Endothelial cell (in vitro differentiated cells): ENCODE measurements around the gene GPR146. TPM values are rescaled to one million over a fixed set of nuclear protein-coding genes. Genes with fewer than 3 reads are reported as not detected.

Experiments
- DNase-seq: peaks from one replicate; pipeline ENCODE4 v3.0.0; 2021; ENCODE audit warnings: low spot score
- H3K27ac Mint-ChIP-seq: one replicate; pipeline ENCODE4 v1.8.0; 2021; ENCODE audit warnings: mixed read lengths, inconsistent platforms; ENCODE audit not compliant: unreplicated experiment
- H3K27me3 Mint-ChIP-seq: one replicate; pipeline ENCODE4 v1.8.0; 2021; ENCODE audit warnings: mild to moderate bottlenecking, moderate library complexity, mixed read lengths, inconsistent platforms; ENCODE audit not compliant: unreplicated experiment
- H3K36me3 Mint-ChIP-seq: one replicate; pipeline ENCODE4 v1.8.0; 2021; ENCODE audit warnings: mild to moderate bottlenecking, low read depth, mixed read lengths, inconsistent platforms; ENCODE audit not compliant: unreplicated experiment
- H3K4me1 Mint-ChIP-seq: one replicate; pipeline ENCODE4 v1.8.0; 2021; ENCODE audit warnings: mild to moderate bottlenecking, mixed read lengths, inconsistent platforms; ENCODE audit not compliant: unreplicated experiment
- H3K4me3 Mint-ChIP-seq: one replicate; pipeline ENCODE4 v1.8.0; 2021; ENCODE audit warnings: mild to moderate bottlenecking, mixed read lengths, inconsistent platforms; ENCODE audit not compliant: unreplicated experiment
- H3K9me3 Mint-ChIP-seq: one replicate; pipeline ENCODE4 v1.8.0; 2021; ENCODE audit warnings: mixed read lengths, inconsistent platforms; ENCODE audit not compliant: unreplicated experiment
- CTCF ChIP-seq: fragments of 200-600 bp; sonication (generic); IDR thresholded peaks from one replicate; pipeline ENCODE4 v1.5.0; 2021; ENCODE audit warnings: antibody characterized with exemption; ENCODE audit not compliant: unreplicated experiment
- total RNA-seq: library from RNA; stranded (reverse); fragmentation: NEBNext Ultra II Directional; extraction: Animal tissue kit (Norgen Biotek cat#: 25700); gene quantifications from one replicate; pipeline ENCODE4 v1.2.1, GENCODE V29; 2021; ENCODE audit not compliant: unreplicated experiment

GPR146 gene
- total RNA-seq, 1 donor from 2014 or later = 8.1 TPM

GRCh38 chr7:1104516-1105179, 60.3 kb downstream of the GPR146 start:
- Mint-ChIP-seq H3K27me3 (peaks cover 19% of the 10 kb centered on the region), H3K4me3 (no peak overlapping the region), H3K4me1 (peaks cover 8% of the 10 kb centered on the region), H3K9me3 (no peaks in the 10 kb centered on the region), H3K27ac (peak overlapping the region; percentile 42), H3K36me3 (no peaks in the 10 kb centered on the region)
- DNase-seq = no peak
- TF ChIP-seq CTCF = no peak

- peaks cover 19% of the 10 kb centered on the region for H3K27me3 Mint-ChIP-seq
- H3K27ac Mint-ChIP-seq = no peak overlapping the region
Measured at GRCh38 chr7:1105189-1105588, 60.8 kb downstream of the GPR146 start.

GRCh38 chr7:1106063-1106792, 61.9 kb downstream of the GPR146 start:
- Mint-ChIP-seq H3K36me3 (no peaks in the 10 kb centered on the region), H3K27me3 (peaks cover 19% of the 10 kb centered on the region), H3K4me1 (peaks cover 8% of the 10 kb centered on the region), H3K27ac (no peak overlapping the region), H3K9me3 (no peaks in the 10 kb centered on the region), H3K4me3 (no peak overlapping the region)
- no peak for TF ChIP-seq CTCF
- no peak for DNase-seq

More at GRCh38 chr7:1105189-1105588, 60.8 kb downstream of the GPR146 start:
- no peak for DNase-seq
- H3K36me3 Mint-ChIP-seq = no peaks in the 10 kb centered on the region
- peaks cover 8% of the 10 kb centered on the region for H3K4me1 Mint-ChIP-seq
- no peak for TF ChIP-seq CTCF
- H3K9me3 Mint-ChIP-seq = no peaks in the 10 kb centered on the region
- H3K4me3 Mint-ChIP-seq = no peak overlapping the region

GRCh38 chr7:1106793-1107421, 62.6 kb downstream of the GPR146 start:
- H3K4me3 Mint-ChIP-seq = no peak overlapping the region
- H3K27ac Mint-ChIP-seq = no peak overlapping the region
- TF ChIP-seq CTCF = no peak

More at GRCh38 chr7:1106793-1107421, 62.6 kb downstream of the GPR146 start:
- peaks cover 16% of the 10 kb centered on the region for H3K27me3 Mint-ChIP-seq
- no peaks in the 10 kb centered on the region for H3K9me3 Mint-ChIP-seq
- no peaks in the 10 kb centered on the region for H3K36me3 Mint-ChIP-seq
- peaks cover 8% of the 10 kb centered on the region for H3K4me1 Mint-ChIP-seq
- DNase-seq = no peak
